ENCODE data around the gene CASP7. TPM values are rescaled to one million over a fixed set of nuclear protein-coding genes. Genes with fewer than 3 reads are reported as not detected.

The CASP7 gene
- total RNA-seq, 1 donor from 2014 or later = 16.6 TPM

- H3K4me1 Mint-ChIP-seq (ENCODE audit: low read depth) = peaks cover 49% of the 10 kb centered on the region
- no peaks in the 10 kb centered on the region for H3K27me3 Mint-ChIP-seq (ENCODE audit: low read depth)
- H3K9me3 Mint-ChIP-seq = peaks cover 34% of the 10 kb centered on the region
- intact Hi-C loops (cut with micrococcal nuclease) = loop anchor here (1.0 to 10.0 kb wide), 7 partner anchors 23 to 1307 kb away; partner anchors contain the start of genes ACSL5, CCDC186, DCLRE1A and NHLRC2
- DNase-seq (ENCODE audit: low spot score) = peak; percentile 26
- peak overlapping the region; percentile 92 for H3K4me3 Mint-ChIP-seq (ENCODE audit: low read depth)
- H3K36me3 Mint-ChIP-seq (ENCODE audit: low read depth) = peaks cover 41% of the 10 kb centered on the region
- peak overlapping the region; percentile 86 for H3K27ac Mint-ChIP-seq
These were observed 2.1 kb downstream of the CASP7 start for GRCh38 chr10:113681533-113682470.

GRCh38 chr10:113683300-113683699 lies 3.6 kb downstream of the CASP7 start:
- intact Hi-C loops (cut with micrococcal nuclease) = loop anchor here (10.0 kb wide), 3 partner anchors 652 to 1308 kb away; partner anchors contain the start of gene ACSL5
- DNase-seq (ENCODE audit: low spot score) = no peak
- no peak overlapping the region for H3K27ac Mint-ChIP-seq
- no peak overlapping the region for H3K4me3 Mint-ChIP-seq (ENCODE audit: low read depth)
- H3K4me1 Mint-ChIP-seq (ENCODE audit: low read depth) = peaks cover 54% of the 10 kb centered on the region
- peaks cover 49% of the 10 kb centered on the region for H3K9me3 Mint-ChIP-seq
- H3K36me3 Mint-ChIP-seq (ENCODE audit: low read depth) = peaks cover 56% of the 10 kb centered on the region
- H3K27me3 Mint-ChIP-seq (ENCODE audit: low read depth) = no peaks in the 10 kb centered on the region

- intact Hi-C loops (cut with micrococcal nuclease) = loop anchor here (5.0 to 10.0 kb wide), 5 partner anchors 161 to 1311 kb away; partner anchors contain the start of gene ACSL5
- peaks cover 81% of the 10 kb centered on the region for H3K36me3 Mint-ChIP-seq (ENCODE audit: low read depth)
- peaks cover 58% of the 10 kb centered on the region for H3K4me1 Mint-ChIP-seq (ENCODE audit: low read depth)
These were observed 6.3 kb downstream of the CASP7 start for GRCh38 chr10:113686028-113686427.

DNA sequence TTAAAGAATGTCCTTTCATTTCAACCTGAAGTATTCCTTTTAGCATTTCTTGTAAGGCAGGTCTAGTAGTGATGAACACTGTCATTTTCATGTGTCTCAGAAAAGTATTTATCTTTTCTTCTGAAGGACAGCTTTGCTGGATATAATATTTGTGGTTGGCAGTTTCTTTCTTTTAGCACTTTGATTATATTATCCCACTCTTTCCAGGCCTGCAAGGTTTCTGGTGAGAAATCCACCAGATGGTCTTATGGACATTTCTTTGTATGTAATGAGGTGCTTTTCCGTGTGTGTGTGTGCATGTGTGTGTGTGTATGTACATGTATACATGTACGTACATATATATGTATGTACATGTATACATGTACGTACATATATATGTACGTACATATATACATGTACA lies 7.3 kb downstream of the CASP7 start:
- intact Hi-C loops (cut with micrococcal nuclease) = loop anchor here (5.0 to 10.0 kb wide), 5 partner anchors 160 to 1312 kb away; partner anchors contain the start of gene ACSL5
- H3K4me1 Mint-ChIP-seq (ENCODE audit: low read depth) = peaks cover 48% of the 10 kb centered on the region
- H3K27me3 Mint-ChIP-seq (ENCODE audit: low read depth) = no peaks in the 10 kb centered on the region
- no peak for DNase-seq (ENCODE audit: low spot score)
- peaks cover 79% of the 10 kb centered on the region for H3K9me3 Mint-ChIP-seq
- H3K4me3 Mint-ChIP-seq (ENCODE audit: low read depth) = no peak overlapping the region
- no peak overlapping the region for H3K27ac Mint-ChIP-seq
- H3K36me3 Mint-ChIP-seq (ENCODE audit: low read depth) = peaks cover 87% of the 10 kb centered on the region

More at GRCh38 chr10:113686028-113686427, 6.3 kb downstream of the CASP7 start:
- no peak for DNase-seq (ENCODE audit: low spot score)
- H3K4me3 Mint-ChIP-seq (ENCODE audit: low read depth) = no peak overlapping the region
- H3K27me3 Mint-ChIP-seq (ENCODE audit: low read depth) = no peaks in the 10 kb centered on the region
- H3K9me3 Mint-ChIP-seq = peaks cover 73% of the 10 kb centered on the region
- H3K27ac Mint-ChIP-seq = no peak overlapping the region

DNA sequence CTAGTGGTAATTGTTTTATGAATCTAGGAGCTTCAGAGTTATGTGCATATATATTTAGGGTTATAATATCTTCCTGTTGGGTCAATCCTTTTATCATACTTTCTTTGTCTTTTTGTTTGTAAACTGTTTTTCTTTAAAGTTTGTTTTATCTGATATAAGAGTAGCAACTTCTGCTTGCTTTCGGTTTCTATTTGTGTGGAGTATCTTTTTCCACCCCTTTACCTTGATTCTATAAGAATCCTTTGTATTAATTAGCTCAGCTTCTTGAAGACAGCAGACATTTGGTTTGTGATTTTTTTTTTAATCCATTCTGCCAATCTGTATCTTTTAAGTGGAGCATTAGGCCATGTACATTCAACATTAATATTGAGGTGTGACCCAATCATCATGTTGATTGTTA lies 9.3 kb downstream of the CASP7 start:
- peaks cover 88% of the 10 kb centered on the region for H3K9me3 Mint-ChIP-seq
- no peak for DNase-seq (ENCODE audit: low spot score)
- peak overlapping the region; percentile 26 for H3K27ac Mint-ChIP-seq
- intact Hi-C loops (cut with micrococcal nuclease) = loop anchor here (5.0 to 10.0 kb wide), 5 partner anchors 158 to 1314 kb away; partner anchors contain the start of gene ACSL5
- H3K36me3 Mint-ChIP-seq (ENCODE audit: low read depth) = peaks cover 90% of the 10 kb centered on the region
- peaks cover 33% of the 10 kb centered on the region for H3K4me1 Mint-ChIP-seq (ENCODE audit: low read depth)
- H3K4me3 Mint-ChIP-seq (ENCODE audit: low read depth) = peak overlapping the region; percentile 24
- no peaks in the 10 kb centered on the region for H3K27me3 Mint-ChIP-seq (ENCODE audit: low read depth)

DNA sequence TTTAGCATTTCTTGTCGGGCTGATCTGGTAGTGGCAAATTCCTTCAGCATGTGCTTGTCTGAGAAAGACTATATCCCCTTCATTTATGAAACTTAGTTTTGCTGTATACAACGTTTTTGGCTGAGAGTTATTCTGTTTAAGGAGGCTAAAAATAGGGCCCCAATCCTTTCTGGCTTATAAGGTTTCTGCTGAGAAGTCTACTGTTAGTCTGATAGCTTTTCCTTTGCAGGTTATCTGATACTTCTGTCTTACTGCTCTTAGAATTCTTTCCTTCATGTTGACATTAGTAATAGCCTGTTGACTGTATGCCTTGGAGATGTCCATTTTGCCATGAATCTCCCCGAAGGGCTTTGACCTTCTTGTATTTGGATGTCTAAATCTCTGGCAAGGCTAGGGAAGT lies 9.9 kb downstream of the CASP7 start:
- Mint-ChIP-seq H3K4me3 (ENCODE audit: low read depth) (no peak overlapping the region), H3K36me3 (ENCODE audit: low read depth) (peaks cover 89% of the 10 kb centered on the region), H3K9me3 (peaks cover 86% of the 10 kb centered on the region), H3K27ac (peak overlapping the region; percentile 1), H3K4me1 (ENCODE audit: low read depth) (peaks cover 30% of the 10 kb centered on the region), H3K27me3 (ENCODE audit: low read depth) (no peaks in the 10 kb centered on the region)
- intact Hi-C loops (cut with micrococcal nuclease) = loop anchor here (5.0 to 10.0 kb wide), 5 partner anchors 158 to 1315 kb away; partner anchors contain the start of gene ACSL5
- no peak for DNase-seq (ENCODE audit: low spot score)

DNA sequence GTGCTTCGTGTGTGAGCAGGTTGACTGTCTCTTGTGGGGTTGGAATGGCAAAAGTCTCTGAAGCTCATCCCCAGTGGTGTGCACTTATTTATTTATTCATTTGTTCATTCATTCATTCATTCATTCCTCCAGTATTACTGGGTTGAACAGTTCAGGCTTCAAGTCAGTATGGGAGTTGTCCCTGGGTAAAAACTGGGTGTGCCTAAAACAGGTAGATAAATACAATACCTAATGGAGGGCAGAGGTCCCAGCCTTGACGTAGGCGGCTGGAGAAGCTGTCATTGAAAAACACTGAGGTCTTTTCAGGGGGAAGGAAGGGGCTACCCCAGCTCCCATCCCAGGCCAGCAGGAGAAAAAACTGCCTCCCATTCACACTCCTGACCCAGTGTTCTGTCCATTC lies 11.0 kb downstream of the CASP7 start:
- no peak overlapping the region for H3K27ac Mint-ChIP-seq
- no peak for DNase-seq (ENCODE audit: low spot score)
- peaks cover 79% of the 10 kb centered on the region for H3K9me3 Mint-ChIP-seq
- intact Hi-C loops (cut with micrococcal nuclease) = no loop called here
- no peak overlapping the region for H3K4me3 Mint-ChIP-seq (ENCODE audit: low read depth)
- peaks cover 88% of the 10 kb centered on the region for H3K36me3 Mint-ChIP-seq (ENCODE audit: low read depth)
- peaks cover 27% of the 10 kb centered on the region for H3K4me1 Mint-ChIP-seq (ENCODE audit: low read depth)
- no peaks in the 10 kb centered on the region for H3K27me3 Mint-ChIP-seq (ENCODE audit: low read depth)

GRCh38 chr10:113691381-113691780 lies 11.7 kb downstream of the CASP7 start:
- no peak for DNase-seq (ENCODE audit: low spot score)
- no peak overlapping the region for H3K27ac Mint-ChIP-seq
- H3K4me1 Mint-ChIP-seq (ENCODE audit: low read depth) = peaks cover 27% of the 10 kb centered on the region
- no peaks in the 10 kb centered on the region for H3K27me3 Mint-ChIP-seq (ENCODE audit: low read depth)
- peaks cover 87% of the 10 kb centered on the region for H3K36me3 Mint-ChIP-seq (ENCODE audit: low read depth)
- H3K4me3 Mint-ChIP-seq (ENCODE audit: low read depth) = no peak overlapping the region
- intact Hi-C loops (cut with micrococcal nuclease) = no loop called here
- peaks cover 76% of the 10 kb centered on the region for H3K9me3 Mint-ChIP-seq

- H3K36me3 Mint-ChIP-seq (ENCODE audit: low read depth) = peaks cover 89% of the 10 kb centered on the region
- DNase-seq (ENCODE audit: low spot score) = no peak
- intact Hi-C loops (cut with micrococcal nuclease) = no loop called here
- H3K4me3 Mint-ChIP-seq (ENCODE audit: low read depth) = no peak overlapping the region
- peaks cover 69% of the 10 kb centered on the region for H3K9me3 Mint-ChIP-seq
- no peaks in the 10 kb centered on the region for H3K27me3 Mint-ChIP-seq (ENCODE audit: low read depth)
- H3K27ac Mint-ChIP-seq = no peak overlapping the region
- peaks cover 27% of the 10 kb centered on the region for H3K4me1 Mint-ChIP-seq (ENCODE audit: low read depth)
These were observed 12.6 kb downstream of the CASP7 start for GRCh38 chr10:113692271-113692670.

DNA sequence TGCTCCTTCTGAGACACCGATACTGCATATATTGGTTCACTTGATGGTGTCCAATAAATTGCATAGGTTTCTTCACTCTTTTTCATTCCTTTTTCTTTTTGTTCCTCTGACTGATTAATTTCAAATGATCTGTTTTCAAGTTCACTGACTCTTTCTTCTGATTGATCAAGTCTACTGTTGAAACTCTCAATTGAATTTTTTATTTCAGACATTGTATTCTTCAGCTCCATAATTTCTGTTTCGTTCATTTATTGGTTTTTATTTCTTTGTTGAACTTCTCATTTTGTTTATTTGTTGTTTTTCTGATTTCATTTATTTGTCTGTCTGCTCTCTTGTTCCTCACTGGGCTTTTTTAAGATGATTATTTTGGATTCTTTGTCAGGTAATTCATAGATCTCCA lies 13.6 kb downstream of the CASP7 start:
- no peak for DNase-seq (ENCODE audit: low spot score)
- intact Hi-C loops (cut with micrococcal nuclease) = no loop called here
- Mint-ChIP-seq H3K27me3 (ENCODE audit: low read depth) (no peaks in the 10 kb centered on the region), H3K9me3 (peaks cover 58% of the 10 kb centered on the region), H3K4me1 (ENCODE audit: low read depth) (peaks cover 22% of the 10 kb centered on the region), H3K4me3 (ENCODE audit: low read depth) (no peak overlapping the region), H3K36me3 (ENCODE audit: low read depth) (peaks cover 84% of the 10 kb centered on the region), H3K27ac (no peak overlapping the region)

DNA sequence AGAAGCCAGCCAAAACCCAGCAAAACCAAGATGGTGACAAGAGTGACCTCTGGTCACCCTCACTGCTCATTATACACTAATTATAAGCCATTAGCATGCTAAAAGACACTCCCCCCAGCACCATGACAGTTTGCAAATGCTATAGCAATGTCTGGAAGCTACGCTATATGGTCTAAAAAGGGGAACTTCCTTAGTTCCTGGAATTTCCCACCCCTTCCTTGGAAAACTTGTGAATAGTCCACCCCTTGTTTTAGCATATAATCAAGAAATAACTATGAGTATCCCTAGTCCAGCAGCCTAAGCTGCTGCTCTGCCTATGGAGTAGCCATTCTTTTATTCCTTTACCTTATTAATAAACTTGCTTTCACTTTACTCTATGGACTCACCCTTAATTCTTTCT lies 16.0 kb downstream of the CASP7 start:
- peaks cover 2% of the 10 kb centered on the region for H3K4me1 Mint-ChIP-seq (ENCODE audit: low read depth)
- no peak overlapping the region for H3K4me3 Mint-ChIP-seq (ENCODE audit: low read depth)
- H3K9me3 Mint-ChIP-seq = peaks cover 36% of the 10 kb centered on the region
- H3K36me3 Mint-ChIP-seq (ENCODE audit: low read depth) = peaks cover 78% of the 10 kb centered on the region
- intact Hi-C loops (cut with micrococcal nuclease) = no loop called here
- no peak for DNase-seq (ENCODE audit: low spot score)
- no peak overlapping the region for H3K27ac Mint-ChIP-seq
- H3K27me3 Mint-ChIP-seq (ENCODE audit: low read depth) = no peaks in the 10 kb centered on the region

- intact Hi-C loops (cut with micrococcal nuclease) = no loop called here
- H3K4me1 Mint-ChIP-seq (ENCODE audit: low read depth) = peaks cover 2% of the 10 kb centered on the region
- H3K27me3 Mint-ChIP-seq (ENCODE audit: low read depth) = no peaks in the 10 kb centered on the region
- H3K4me3 Mint-ChIP-seq (ENCODE audit: low read depth) = no peak overlapping the region
- no peak overlapping the region for H3K27ac Mint-ChIP-seq
- DNase-seq (ENCODE audit: low spot score) = no peak
- peaks cover 75% of the 10 kb centered on the region for H3K36me3 Mint-ChIP-seq (ENCODE audit: low read depth)
- H3K9me3 Mint-ChIP-seq = peaks cover 26% of the 10 kb centered on the region
These were observed 17.9 kb downstream of the CASP7 start for GRCh38 chr10:113697595-113697994.

All from activated T-helper 2 cell treated with anti-CD3 and anti-CD28 coated beads, Interferon-gamma antibody, Interleukin-2, Interleukin-4, amounts not matched to agents 10 μg/mL and 5 μg/mL and 100 μg/mL, durations not matched to agents 14 hours and 24 hours and 36 hours (primary cell).